GM21619 (cell line): ENCODE measurements around the gene ABCA12.

Experiments
- ATAC-seq: cut with Tn5 transposase; IDR thresholded peaks from one replicate; pipeline ENCODE4 v1.9.1; 2021; ENCODE audit not compliant: unreplicated experiment

ABCA12 gene

DNA sequence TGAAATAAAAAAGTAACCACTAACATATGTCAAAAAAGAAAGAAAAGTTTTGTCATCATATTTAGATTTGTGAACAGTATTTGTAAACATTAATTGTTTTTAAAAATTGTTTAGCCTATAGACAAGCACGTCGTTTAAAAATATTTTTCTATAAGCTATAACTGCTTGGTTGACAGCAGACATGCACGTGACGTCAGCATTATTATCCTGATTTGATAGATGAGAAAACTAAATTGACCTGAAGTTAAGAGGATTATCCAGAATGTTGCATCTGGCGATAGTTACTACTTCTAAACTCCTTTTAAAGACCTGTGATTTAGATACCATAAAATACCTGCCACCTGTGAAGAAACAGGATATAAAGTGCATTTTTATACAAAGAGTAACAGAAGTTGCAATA lies 172.0 kb downstream of the ABCA12 start:
- ATAC-seq, result no peak

DNA sequence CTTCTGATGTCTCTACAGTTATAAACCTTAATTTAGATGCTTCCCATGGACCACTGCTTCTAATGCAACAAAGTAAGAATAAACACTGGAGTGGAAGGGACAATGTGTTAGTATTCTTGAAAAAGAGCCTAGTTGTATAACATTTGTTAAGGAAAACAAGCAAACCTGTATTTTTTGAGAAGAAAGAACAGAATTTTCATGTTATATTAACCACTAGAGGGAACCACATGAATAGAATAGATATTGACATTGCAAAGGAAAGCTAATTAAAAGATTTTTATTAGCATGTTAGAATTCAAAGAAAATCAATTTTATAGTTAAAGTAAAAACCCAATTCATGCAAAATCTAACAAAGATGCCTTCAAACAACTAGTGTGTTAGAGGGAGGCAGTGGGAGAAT lies 177.7 kb downstream of the ABCA12 start:
- no peak for ATAC-seq

- ATAC-seq, result no peak
These were observed 191.5 kb downstream of the ABCA12 start for GRCh38 chr2:214946949-214947348.

DNA sequence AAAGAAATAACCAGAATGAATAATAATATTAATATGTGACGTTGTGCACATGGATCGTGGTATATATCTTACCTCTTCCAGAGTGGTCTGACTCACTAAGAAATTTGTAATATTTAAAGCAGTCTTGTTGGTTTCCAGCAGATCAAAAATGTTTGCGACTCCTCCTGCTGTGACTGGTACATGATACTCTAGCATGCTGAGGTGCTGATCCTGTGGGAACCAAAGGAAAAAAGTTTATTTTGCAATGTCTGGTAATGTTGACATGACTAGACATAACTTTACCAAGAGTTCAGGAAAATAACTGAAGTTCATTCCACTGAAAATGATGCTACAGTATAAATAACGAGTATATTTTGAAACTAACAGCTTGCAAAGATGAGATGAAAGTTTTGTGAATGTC lies 204.4 kb downstream of the ABCA12 start:
- ATAC-seq, result no peak

DNA sequence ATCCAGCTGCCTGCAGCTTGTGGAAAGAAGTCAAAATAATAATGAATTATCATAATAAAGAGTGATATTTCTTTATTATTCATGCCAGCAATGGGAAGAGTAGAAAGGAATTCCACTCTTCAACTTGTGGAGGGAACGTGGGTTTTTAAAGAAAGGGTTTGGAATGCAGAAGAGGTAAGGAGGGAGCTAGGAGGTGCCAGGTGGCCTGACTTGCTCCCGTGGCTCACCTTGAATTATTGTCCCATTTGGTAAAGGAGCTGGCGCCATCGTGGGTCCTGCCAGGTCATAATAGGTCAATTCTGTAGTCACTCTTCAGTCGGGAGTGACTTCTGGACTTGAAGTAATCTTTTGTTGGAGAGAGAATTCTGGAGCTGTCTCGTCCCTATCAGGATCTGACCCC lies 233.8 kb downstream of the ABCA12 start:
- no peak for ATAC-seq

- ATAC-seq, result no peak
These were observed 234.2 kb downstream of the ABCA12 start for GRCh38 chr2:214904176-214904575.

DNA sequence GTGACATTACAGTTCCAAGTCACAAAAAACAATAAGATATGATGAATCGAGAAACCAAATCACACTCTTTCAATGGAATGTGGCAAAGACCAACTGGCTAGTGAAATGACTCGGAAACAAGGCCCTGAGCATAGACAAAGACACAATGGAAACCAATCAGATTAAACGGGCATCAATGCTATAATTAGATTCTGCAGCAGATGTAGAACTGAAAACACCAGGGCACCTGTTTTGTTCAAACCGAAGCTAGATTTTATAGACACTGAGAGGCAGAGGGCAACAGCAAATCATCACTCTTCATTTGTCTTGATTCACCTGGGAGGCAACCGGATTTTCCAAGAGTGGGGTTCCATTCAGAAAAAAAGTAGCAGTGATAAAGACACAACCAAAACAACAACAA lies 236.1 kb downstream of the ABCA12 start:
- no peak for ATAC-seq

DNA sequence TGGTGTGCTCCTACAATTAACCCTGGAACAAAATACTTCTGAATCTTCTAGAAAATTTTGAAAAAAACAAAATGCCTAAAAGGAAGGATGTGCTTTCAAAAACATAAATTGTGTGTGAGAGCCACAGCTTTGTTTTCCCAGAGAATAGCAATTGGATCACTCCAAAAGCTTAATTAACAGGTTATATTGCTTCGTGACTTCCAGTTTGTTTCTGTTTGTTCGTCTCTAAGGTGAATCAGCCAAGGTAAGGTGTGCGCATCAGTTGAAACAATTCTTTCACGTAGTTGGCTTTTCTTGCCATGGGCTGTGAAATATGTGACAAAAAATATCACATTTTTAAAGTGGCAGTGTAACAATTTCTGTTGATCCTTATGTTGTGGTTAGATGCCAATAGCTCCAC lies 238.7 kb downstream of the ABCA12 start:
- no peak for ATAC-seq

- ATAC-seq, result no peak
These were observed 242.2 kb downstream of the ABCA12 start for GRCh38 chr2:214896274-214896673.

DNA sequence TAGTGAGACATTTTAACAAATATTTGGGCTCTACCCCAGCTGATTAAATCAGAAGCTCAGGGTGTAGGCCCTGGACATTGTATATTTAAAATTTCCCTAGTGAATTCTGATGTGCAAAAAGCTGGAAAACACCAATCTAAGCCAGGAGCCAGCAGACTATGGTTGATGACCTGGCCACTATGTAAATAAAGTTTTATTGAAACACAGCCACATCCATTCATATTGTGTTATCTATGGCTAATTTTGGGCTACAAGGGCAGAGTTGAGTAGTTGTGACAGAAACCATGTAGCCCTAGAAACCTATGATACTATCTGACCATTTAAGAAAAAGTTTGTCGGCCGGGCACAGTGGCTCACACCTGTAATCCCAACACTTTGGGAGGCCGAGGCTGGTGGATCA lies 243.0 kb downstream of the ABCA12 start:
- ATAC-seq, result no peak

- no peak for ATAC-seq
These were observed 249.1 kb downstream of the ABCA12 start for GRCh38 chr2:214889301-214889700.

DNA sequence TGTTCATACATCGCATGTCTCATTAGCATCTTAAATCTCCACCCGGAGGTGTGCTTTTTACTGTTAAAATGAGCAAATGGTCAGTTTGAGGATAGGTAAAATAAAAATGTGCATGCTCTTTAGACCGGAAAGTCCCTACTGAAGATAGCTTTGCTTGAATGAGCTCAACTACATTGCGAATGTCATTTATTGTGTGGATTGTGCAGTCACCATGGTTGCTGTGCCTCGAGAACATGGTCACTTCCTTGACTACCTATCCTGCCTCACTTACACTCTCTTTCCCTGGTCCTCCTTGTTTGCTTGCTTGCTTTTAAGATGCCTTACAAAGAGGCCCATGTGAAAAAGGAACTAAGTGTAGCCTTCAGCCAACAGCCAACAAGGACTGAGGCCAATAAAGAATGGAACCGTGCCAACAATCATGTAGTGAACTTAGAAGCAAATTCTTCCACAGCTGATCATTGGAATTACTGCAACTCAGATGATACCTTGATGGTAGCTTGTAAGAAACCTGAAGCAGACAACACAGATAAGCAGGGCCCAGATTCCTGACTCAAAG lies 256.7 kb downstream of the ABCA12 start:
- ATAC-seq, result no peak
